Astrocyte (in vitro differentiated cells and primary cell): ENCODE data around the gene DOCK2.

Source experiments
- EZH2 ChIP-seq: IDR thresholded peaks from 2 replicates; pipeline ENCODE4 v1.6.1; 2012; ENCODE audit warnings: mild to moderate bottlenecking, low read length, inconsistent platforms; ENCODE audit not compliant: insufficient read depth
- TF ChIP-seq, protein P1 (sequence below): IDR thresholded peaks from 2 replicates; pipeline ENCODE4 v1.5.1; 2011; ENCODE audit warnings: low read depth, mild to moderate bottlenecking, inconsistent platforms, low read length, moderate library complexity; ENCODE audit not compliant: insufficient read depth

DNA sequence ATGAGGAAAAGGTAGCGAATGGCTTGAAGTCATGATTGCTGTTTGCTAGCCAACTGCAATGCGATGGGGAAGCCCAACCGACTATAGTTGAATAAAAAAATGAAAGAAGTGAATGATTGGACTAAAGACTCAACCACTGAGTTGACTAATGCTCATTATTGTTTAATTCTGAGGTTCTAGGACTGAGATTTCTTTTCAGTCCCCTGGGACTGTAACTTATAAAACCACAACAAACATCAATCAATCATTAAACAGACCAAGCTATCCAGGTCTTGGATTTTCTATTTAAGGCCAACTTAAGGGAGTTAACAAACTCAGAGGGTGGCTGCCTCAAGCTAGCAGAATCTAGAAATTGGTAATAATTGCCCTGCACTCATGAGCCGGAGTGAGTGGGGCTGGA, 154.2 kb downstream of the DOCK2 start:
- TF ChIP-seq, protein P1, sequence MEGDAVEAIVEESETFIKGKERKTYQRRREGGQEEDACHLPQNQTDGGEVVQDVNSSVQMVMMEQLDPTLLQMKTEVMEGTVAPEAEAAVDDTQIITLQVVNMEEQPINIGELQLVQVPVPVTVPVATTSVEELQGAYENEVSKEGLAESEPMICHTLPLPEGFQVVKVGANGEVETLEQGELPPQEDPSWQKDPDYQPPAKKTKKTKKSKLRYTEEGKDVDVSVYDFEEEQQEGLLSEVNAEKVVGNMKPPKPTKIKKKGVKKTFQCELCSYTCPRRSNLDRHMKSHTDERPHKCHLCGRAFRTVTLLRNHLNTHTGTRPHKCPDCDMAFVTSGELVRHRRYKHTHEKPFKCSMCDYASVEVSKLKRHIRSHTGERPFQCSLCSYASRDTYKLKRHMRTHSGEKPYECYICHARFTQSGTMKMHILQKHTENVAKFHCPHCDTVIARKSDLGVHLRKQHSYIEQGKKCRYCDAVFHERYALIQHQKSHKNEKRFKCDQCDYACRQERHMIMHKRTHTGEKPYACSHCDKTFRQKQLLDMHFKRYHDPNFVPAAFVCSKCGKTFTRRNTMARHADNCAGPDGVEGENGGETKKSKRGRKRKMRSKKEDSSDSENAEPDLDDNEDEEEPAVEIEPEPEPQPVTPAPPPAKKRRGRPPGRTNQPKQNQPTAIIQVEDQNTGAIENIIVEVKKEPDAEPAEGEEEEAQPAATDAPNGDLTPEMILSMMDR, result no peak
- TF ChIP-seq EZH2, result no peak
